ENCODE measurements around the gene EML4.
A peak's percentile ranks its signal among the peaks of the same experiment; 100 is the strongest.

Gene EML4

DNA sequence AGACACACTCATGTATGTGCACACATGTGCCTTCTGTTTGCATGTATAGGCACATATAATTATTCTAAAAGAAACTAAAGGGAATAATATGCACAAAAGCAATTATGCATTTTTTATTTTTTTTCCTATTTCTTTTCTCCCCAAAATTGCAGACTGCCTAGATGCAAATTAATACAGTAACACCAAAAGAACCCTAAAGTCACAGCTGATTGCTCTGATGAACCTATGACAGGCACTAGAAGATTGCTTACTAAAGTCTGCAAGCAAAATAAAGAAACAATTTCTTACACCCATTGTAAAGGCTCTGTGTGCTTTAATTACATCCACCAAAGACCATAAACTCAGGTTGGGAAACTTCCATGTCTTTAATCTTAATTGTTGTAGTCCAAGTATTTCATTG lies 7.7 kb upstream of the EML4 start:
- no peak for DNase-seq (ENCODE audit: low read depth)
- TF ChIP-seq, protein P1, sequence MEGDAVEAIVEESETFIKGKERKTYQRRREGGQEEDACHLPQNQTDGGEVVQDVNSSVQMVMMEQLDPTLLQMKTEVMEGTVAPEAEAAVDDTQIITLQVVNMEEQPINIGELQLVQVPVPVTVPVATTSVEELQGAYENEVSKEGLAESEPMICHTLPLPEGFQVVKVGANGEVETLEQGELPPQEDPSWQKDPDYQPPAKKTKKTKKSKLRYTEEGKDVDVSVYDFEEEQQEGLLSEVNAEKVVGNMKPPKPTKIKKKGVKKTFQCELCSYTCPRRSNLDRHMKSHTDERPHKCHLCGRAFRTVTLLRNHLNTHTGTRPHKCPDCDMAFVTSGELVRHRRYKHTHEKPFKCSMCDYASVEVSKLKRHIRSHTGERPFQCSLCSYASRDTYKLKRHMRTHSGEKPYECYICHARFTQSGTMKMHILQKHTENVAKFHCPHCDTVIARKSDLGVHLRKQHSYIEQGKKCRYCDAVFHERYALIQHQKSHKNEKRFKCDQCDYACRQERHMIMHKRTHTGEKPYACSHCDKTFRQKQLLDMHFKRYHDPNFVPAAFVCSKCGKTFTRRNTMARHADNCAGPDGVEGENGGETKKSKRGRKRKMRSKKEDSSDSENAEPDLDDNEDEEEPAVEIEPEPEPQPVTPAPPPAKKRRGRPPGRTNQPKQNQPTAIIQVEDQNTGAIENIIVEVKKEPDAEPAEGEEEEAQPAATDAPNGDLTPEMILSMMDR (conservative IDR thresholded peaks at IDR 0.05; ENCODE audit: low read length): no peak
- no peak overlapping the region for H3K4me3 ChIP-seq (ENCODE audit: low read length)

DNA sequence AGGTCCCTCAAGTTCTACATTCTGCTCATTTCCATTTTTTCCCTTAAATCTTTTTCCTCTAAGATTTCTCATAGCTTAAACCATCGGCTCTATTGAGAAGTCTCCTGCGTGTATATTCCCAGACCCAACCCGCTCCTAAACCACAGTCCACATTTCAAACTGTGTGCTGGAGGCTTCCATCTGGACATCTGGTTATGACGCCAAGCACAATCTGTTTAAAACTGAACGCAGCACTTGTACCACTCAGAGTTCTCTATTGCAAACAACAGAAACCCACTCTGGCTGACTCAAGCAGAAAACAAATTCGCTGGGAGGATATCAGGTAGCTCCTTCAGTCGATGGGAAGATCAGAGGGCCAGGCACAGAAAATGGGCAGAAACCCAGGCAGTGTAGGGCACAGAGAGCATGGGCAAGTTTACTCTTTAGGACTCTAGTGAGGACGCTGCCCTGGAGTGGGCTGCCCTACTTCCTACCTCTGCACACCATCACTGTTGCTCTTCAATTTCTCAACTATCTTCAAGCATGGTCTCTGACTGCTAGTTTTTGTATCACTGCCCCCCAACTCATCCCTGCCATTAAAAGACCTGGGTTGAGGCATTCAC lies 5.6 kb upstream of the EML4 start:
- no peak overlapping the region for H3K4me3 ChIP-seq (ENCODE audit: low read length)
- TF ChIP-seq, protein P1 (conservative IDR thresholded peaks at IDR 0.05; ENCODE audit: low read length): no peak
- peak; percentile 78 for DNase-seq (ENCODE audit: low read depth)

DNA sequence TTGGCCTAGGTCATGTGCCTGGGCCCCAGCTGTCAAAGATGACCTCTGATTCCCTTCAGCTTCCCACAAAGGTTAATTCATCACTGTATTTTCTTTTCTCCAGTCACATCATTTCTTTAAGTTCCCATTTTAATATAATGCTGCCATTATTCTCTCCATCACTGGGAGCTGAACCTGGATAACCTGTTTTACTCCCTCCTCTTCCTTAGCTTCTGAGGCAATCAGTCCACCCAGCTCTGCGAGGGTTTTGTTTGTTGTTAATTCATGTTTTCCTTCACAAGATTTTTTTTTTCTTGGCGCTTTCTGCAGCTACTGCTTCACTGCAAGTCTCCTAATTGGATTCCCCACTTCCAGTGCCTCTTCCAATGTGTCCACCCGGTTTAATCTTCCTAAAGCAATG lies 5.1 kb upstream of the EML4 start:
- H3K4me3 ChIP-seq (ENCODE audit: low read length): no peak overlapping the region

DNA sequence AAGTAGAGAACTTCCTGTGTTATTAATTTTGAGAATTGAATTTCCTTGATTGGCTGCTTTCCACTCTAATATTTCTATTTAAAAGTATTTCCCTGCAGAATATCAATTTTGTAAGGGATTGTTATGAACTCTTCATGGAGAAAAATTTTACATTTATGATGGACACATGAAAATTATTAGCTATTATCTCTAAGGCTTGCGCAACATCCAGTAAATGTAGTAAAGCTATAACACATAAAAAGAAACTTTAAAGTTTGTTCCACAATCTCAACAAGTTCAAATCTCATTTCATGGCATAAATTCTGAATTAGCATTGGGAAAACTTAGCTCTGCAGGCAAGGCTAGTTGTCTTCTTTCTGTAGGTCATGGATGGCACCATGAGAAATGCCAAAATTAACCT lies 4.2 kb upstream of the EML4 start:
- H3K4me3 ChIP-seq (ENCODE audit: low read length): no peak overlapping the region
- DNase-seq (ENCODE audit: low read depth): no peak
- TF ChIP-seq, protein P1 (conservative IDR thresholded peaks at IDR 0.05; ENCODE audit: low read length): no peak

More for the DNA sequence above, 5.1 kb upstream of the EML4 start:
- TF ChIP-seq, protein P1 (conservative IDR thresholded peaks at IDR 0.05; ENCODE audit: low read length): no peak
- no peak for DNase-seq (ENCODE audit: low read depth)

DNA sequence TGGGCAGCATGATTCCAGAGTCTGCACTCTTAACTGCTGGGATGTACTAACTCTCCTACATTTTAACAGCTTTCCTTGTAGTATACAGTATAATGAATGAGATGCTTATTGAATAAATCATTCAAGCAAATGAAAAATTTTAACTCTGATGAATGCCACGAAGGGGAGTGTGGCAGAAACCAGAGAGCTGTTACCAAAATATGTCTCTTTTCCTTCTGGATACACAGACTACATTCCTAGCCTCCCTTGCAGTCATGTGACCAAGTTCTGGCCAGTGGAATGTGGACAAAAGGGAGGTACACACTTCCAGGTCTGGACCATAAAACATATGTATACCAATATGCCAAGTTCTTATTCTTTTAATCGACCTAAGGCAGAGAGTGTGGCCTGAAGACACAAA lies 1.7 kb upstream of the EML4 start:
- TF ChIP-seq, protein P1 (conservative IDR thresholded peaks at IDR 0.05; ENCODE audit: low read length): no peak
- H3K4me3 ChIP-seq (ENCODE audit: low read length): no peak overlapping the region
- peak; percentile 37 for DNase-seq (ENCODE audit: low read depth)

DNA sequence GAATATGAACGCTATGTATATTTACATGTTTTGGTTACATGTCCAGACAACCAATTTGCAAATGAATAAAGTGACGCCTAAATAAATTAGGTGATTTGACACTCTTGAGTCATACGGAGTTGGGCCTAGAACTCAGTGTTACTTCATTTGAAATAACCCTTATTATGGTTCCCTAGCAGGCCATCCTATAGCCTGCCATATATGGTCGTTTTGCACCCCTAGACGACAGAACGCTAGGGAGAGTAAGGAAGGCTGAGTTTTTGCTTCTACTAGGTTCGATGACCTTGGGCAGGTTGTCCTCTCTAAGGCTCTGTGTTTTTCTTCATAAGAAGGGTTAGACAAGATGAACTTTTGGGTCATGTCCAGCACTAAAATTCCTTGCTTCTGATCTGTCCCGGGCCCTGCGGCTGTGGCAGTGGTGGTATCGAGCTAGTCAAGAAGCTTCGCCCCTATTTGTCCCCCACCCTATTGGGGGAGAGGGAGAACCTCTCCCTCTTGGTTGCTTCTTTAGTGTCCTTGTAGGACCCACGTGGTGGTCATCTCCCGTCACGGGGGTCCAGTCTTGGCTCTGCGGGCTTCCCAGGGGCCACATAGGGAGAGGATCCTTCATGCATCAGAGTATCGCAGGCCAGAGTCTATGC lies 574 bp upstream of the EML4 start:
- no peak for DNase-seq (ENCODE audit: low read depth)
- H3K4me3 ChIP-seq (ENCODE audit: low read length): peak overlapping the region; percentile 40
- TF ChIP-seq, protein P1 (conservative IDR thresholded peaks at IDR 0.05; ENCODE audit: low read length): no peak

DNA sequence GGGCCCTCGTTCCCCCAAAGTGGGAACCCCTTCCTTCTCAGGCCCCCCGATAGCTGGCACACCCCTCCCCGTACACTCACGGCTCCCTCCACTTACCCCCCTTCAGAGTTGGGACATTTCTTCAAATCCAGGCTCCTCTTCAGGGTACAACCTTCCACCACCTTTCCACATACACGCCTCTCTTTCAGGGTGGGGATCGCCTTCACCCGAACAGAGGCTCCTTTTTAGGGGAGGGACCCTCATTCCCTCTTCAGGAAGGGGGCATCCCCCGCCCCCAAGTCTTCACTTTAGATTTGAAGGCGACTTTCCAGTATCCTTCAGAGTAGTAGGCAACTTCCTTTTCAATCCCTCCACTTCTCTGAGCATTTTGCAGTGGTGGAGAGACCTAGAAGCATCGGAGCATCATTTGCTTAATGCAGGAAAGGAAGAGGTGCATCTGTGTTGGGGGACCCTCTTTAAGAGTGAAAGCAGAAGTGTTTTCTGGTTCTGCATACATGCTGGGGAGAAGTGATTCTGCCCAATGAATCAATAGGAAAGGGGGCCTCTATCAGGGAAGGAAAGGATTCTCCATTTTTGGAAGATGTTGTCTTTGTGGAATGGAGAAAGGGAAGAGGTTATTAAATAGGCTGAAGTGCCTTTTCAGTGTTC lies 845 bp downstream of the EML4 start:
- TF ChIP-seq, protein P1 (conservative IDR thresholded peaks at IDR 0.05; ENCODE audit: low read length): no peak
- peak overlapping the region; percentile 88 for H3K4me3 ChIP-seq (ENCODE audit: low read length)
- peak; percentile 9 for DNase-seq (ENCODE audit: low read depth)
